ENCODE data around the gene RYR3.

The RYR3 gene

GRCh38 chr15:33384307-33384706 lies 73.5 kb downstream of the RYR3 start:
- no peak for DNase-seq (ENCODE audit: low read depth in 2 of 2)

GRCh38 chr15:33392453-33392852 lies 81.7 kb downstream of the RYR3 start:
- DNase-seq (ENCODE audit: low read depth in 2 of 2): no peak

GRCh38 chr15:33393546-33393945 lies 82.8 kb downstream of the RYR3 start:
- DNase-seq (ENCODE audit: low read depth in 2 of 2): no peak

- DNase-seq (ENCODE audit: low read depth in 2 of 2): no peak
Observed at GRCh38 chr15:33395321-33395720, 84.6 kb downstream of the RYR3 start.

- no peak for DNase-seq (ENCODE audit: low read depth in 2 of 2)
Observed at GRCh38 chr15:33395846-33396245, 85.1 kb downstream of the RYR3 start.

- DNase-seq (ENCODE audit: low read depth in 2 of 2): no peak
Observed at GRCh38 chr15:33396475-33396874, 85.7 kb downstream of the RYR3 start.

- DNase-seq (ENCODE audit: low read depth in 2 of 2): no peak
Observed at GRCh38 chr15:33398555-33398954, 87.8 kb downstream of the RYR3 start.

GRCh38 chr15:33400941-33401340 lies 90.2 kb downstream of the RYR3 start:
- no peak for DNase-seq (ENCODE audit: low read depth in 2 of 2)

GRCh38 chr15:33402600-33402999 lies 91.8 kb downstream of the RYR3 start:
- DNase-seq (ENCODE audit: low read depth in 2 of 2): no peak

- DNase-seq (ENCODE audit: low read depth in 2 of 2): no peak
Observed at GRCh38 chr15:33405096-33405495, 94.3 kb downstream of the RYR3 start.

- no peak for DNase-seq (ENCODE audit: low read depth in 2 of 2)
Observed at GRCh38 chr15:33411596-33412540, 101.1 kb downstream of the RYR3 start.

GRCh38 chr15:33419701-33420100 lies 108.9 kb downstream of the RYR3 start:
- DNase-seq (ENCODE audit: low read depth in 2 of 2): no peak

- DNase-seq (ENCODE audit: low read depth in 2 of 2): no peak
Observed at GRCh38 chr15:33424025-33424424, 113.3 kb downstream of the RYR3 start.

- no peak for DNase-seq (ENCODE audit: low read depth in 2 of 2)
Observed at GRCh38 chr15:33425142-33425541, 114.4 kb downstream of the RYR3 start.

GRCh38 chr15:33430577-33430976 lies 119.8 kb downstream of the RYR3 start:
- DNase-seq (ENCODE audit: low read depth in 2 of 2): no peak

GRCh38 chr15:33433821-33434220 lies 123.1 kb downstream of the RYR3 start:
- no peak for DNase-seq (ENCODE audit: low read depth in 2 of 2)

- no peak for DNase-seq (ENCODE audit: low read depth in 2 of 2)
Observed at GRCh38 chr15:33438396-33438795, 127.6 kb downstream of the RYR3 start.

- DNase-seq (ENCODE audit: low read depth in 2 of 2): no peak
Observed at GRCh38 chr15:33440900-33441299, 130.1 kb downstream of the RYR3 start.

- no peak for DNase-seq (ENCODE audit: low read depth in 2 of 2)
Observed at GRCh38 chr15:33442449-33442848, 131.7 kb downstream of the RYR3 start.

GRCh38 chr15:33443708-33444107 lies 132.9 kb downstream of the RYR3 start:
- DNase-seq (ENCODE audit: low read depth in 2 of 2): no peak

GRCh38 chr15:33445984-33446383 lies 135.2 kb downstream of the RYR3 start:
- no peak for DNase-seq (ENCODE audit: low read depth in 2 of 2)

GRCh38 chr15:33448151-33448550 lies 137.4 kb downstream of the RYR3 start:
- no peak for DNase-seq (ENCODE audit: low read depth in 2 of 2)

- no peak for DNase-seq (ENCODE audit: low read depth in 2 of 2)
Observed at GRCh38 chr15:33448961-33449606, 138.3 kb downstream of the RYR3 start.

Measured in stimulated activated CD4-positive, alpha-beta T cell treated with anti-CD3 and anti-CD28 coated beads, Interleukin-1b, Interleukin-23, amount 100 ng/mL, for 4 hours (primary cell).